ENCODE measurements around the gene RNF38.

DNA sequence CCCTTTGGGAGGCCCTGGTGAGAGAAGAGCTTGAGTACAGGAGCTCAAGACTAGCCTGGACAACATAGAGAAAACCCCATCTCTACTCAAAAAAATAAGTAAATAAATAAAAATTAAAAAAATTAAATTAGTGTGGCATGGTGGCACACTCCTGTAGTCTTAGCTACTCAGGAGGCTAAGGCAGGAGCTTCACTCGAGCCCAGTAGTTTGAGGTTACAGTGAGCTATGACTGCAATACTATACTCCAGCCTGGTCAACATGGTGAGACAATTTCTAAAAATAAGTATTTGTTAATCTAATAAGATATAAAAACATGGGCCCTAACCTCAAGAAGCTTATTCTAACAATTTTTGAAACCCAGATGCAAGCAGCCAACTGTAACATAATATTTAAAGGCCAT is 7.6 kb downstream of the RNF38 start:
- TF ChIP-seq, protein P1, sequence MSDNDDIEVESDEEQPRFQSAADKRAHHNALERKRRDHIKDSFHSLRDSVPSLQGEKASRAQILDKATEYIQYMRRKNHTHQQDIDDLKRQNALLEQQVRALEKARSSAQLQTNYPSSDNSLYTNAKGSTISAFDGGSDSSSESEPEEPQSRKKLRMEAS (IDR thresholded peaks at IDR 0.05): no peak
- TF ChIP-seq, protein P2, sequence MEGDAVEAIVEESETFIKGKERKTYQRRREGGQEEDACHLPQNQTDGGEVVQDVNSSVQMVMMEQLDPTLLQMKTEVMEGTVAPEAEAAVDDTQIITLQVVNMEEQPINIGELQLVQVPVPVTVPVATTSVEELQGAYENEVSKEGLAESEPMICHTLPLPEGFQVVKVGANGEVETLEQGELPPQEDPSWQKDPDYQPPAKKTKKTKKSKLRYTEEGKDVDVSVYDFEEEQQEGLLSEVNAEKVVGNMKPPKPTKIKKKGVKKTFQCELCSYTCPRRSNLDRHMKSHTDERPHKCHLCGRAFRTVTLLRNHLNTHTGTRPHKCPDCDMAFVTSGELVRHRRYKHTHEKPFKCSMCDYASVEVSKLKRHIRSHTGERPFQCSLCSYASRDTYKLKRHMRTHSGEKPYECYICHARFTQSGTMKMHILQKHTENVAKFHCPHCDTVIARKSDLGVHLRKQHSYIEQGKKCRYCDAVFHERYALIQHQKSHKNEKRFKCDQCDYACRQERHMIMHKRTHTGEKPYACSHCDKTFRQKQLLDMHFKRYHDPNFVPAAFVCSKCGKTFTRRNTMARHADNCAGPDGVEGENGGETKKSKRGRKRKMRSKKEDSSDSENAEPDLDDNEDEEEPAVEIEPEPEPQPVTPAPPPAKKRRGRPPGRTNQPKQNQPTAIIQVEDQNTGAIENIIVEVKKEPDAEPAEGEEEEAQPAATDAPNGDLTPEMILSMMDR (IDR thresholded peaks at IDR 0.05 in 2 of 3, conservative IDR thresholded peaks at IDR 0.05 in 1 of 3; ENCODE audit: borderline replicate concordance in 1 of 3, insufficient read depth in 1 of 3, low read depth in 2 of 3, low read length in 2 of 3): no peak
- no peak for TF ChIP-seq CBX3 (IDR thresholded peaks at IDR 0.05; ENCODE audit: low read depth)
- no peak for TF ChIP-seq EZH2 (IDR thresholded peaks at IDR 0.05)
- TF ChIP-seq TCF7L2 (IDR thresholded peaks at IDR 0.05; ENCODE audit: borderline replicate concordance, extremely low read depth, insufficient read depth, insufficient read length): no peak
- no peak for TF ChIP-seq EZH2phosphoT487 (IDR thresholded peaks at IDR 0.05; ENCODE audit: borderline replicate concordance)
- TF ChIP-seq JUND (IDR thresholded peaks at IDR 0.05): no peak
- TF ChIP-seq, protein P3, sequence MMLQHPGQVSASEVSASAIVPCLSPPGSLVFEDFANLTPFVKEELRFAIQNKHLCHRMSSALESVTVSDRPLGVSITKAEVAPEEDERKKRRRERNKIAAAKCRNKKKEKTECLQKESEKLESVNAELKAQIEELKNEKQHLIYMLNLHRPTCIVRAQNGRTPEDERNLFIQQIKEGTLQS (IDR thresholded peaks at IDR 0.05): no peak
- TF ChIP-seq ELF1 (IDR thresholded peaks at IDR 0.05; ENCODE audit: borderline replicate concordance, low read depth): no peak
- TF ChIP-seq POLR2A (IDR thresholded peaks at IDR 0.05; ENCODE audit: borderline replicate concordance, extremely low read depth, insufficient read depth, insufficient read length): no peak
- no peak for TF ChIP-seq POLR2AphosphoS5 (IDR thresholded peaks at IDR 0.05; ENCODE audit: low read depth, low read length)
- no peak for TF ChIP-seq SRF (IDR thresholded peaks at IDR 0.05; ENCODE audit: low read depth)
- TF ChIP-seq SP1 (IDR thresholded peaks at IDR 0.05; ENCODE audit: low read depth): no peak
- TF ChIP-seq ZFX (IDR thresholded peaks at IDR 0.05): no peak
